Measurements from ENCODE around the gene SPOUT1. TPM values are rescaled to one million over a fixed set of nuclear protein-coding genes. Genes with fewer than 3 reads are reported as not detected.

The SPOUT1 gene
- total RNA-seq, 2 experiments from 2014 or later: 22.2 to 27.6 TPM

DNA sequence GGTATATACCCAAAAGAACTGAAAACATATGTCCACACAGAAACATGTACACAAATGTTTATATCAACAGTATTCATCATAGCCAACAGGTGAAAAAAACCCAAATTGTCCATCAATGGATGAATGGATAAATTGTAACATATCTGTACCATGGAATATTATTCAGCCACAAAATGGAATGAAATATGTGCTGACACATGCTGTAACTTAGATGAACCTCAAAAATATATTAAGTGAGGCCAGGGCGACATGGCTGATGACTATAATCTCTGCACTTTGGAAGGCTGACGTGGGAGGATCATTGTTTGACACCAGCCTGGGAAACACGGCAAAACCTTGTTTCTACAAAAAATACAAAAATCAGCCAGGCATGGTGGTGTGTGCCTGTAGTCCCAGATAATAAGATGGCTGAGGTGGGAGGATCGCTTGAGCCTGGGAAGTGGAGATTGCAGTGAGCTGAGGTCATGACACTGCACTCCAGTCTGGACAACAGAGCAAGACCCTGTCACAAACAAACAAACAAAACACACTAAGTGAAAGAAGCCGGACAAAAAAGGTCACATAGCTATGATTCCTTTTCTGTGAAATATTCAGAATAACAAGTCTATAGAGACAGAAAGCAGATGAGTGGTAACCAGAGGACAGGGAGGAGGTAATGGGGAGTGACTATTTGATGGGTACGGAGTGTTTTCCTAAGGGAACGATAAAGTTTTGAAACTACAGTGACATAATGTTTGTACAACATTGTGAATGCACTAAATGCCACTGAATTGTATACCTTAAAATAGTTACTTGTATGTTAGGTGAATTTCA is 40.7 kb upstream of the SPOUT1 start:
- no peaks in the 10 kb centered on the region for H3K27me3 ChIP-seq (ENCODE audit: control insufficient read depth in 1 of 2, insufficient read depth in 2 of 2, low read length in 2 of 2)
- H3K36me3 ChIP-seq (ENCODE audit: insufficient read depth, low read length): peaks cover 3% of the 10 kb centered on the region
- Mint-ChIP-seq H3K4me3 (no peak overlapping the region), H3K9me3 (no peaks in the 10 kb centered on the region), H3K4me1 (ENCODE audit: low read depth) (peaks cover 4% of the 10 kb centered on the region), H3K27me3 (no peaks in the 10 kb centered on the region), H3K27ac (no peak overlapping the region), H3K36me3 (ENCODE audit: low read depth) (peaks cover 16% of the 10 kb centered on the region)
- no peaks in the 10 kb centered on the region for H3K9me3 ChIP-seq (ENCODE audit: control insufficient read depth in 1 of 2, insufficient read depth in 1 of 2, low read length in 2 of 2)
- ATAC-seq (ENCODE audit: poor library complexity) (no peak), DNase-seq (no peak)
- H3K4me1 ChIP-seq (ENCODE audit: insufficient read depth, low read length): no peaks in the 10 kb centered on the region
- POLR2A ChIA-PET: no interaction called here
- H3K27ac ChIP-seq (ENCODE audit: low read depth in 1 of 2, low read length in 2 of 2): no peak overlapping the region
- TF ChIP-seq, protein P1, sequence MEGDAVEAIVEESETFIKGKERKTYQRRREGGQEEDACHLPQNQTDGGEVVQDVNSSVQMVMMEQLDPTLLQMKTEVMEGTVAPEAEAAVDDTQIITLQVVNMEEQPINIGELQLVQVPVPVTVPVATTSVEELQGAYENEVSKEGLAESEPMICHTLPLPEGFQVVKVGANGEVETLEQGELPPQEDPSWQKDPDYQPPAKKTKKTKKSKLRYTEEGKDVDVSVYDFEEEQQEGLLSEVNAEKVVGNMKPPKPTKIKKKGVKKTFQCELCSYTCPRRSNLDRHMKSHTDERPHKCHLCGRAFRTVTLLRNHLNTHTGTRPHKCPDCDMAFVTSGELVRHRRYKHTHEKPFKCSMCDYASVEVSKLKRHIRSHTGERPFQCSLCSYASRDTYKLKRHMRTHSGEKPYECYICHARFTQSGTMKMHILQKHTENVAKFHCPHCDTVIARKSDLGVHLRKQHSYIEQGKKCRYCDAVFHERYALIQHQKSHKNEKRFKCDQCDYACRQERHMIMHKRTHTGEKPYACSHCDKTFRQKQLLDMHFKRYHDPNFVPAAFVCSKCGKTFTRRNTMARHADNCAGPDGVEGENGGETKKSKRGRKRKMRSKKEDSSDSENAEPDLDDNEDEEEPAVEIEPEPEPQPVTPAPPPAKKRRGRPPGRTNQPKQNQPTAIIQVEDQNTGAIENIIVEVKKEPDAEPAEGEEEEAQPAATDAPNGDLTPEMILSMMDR (IDR thresholded peaks at IDR 0.05): no peak
- intact Hi-C loops (cut with DNase I, micrococcal nuclease): no loop called here
- CTCF ChIA-PET: no interaction called here
- H3K4me3 ChIP-seq (ENCODE audit: low read length): no peak overlapping the region

DNA sequence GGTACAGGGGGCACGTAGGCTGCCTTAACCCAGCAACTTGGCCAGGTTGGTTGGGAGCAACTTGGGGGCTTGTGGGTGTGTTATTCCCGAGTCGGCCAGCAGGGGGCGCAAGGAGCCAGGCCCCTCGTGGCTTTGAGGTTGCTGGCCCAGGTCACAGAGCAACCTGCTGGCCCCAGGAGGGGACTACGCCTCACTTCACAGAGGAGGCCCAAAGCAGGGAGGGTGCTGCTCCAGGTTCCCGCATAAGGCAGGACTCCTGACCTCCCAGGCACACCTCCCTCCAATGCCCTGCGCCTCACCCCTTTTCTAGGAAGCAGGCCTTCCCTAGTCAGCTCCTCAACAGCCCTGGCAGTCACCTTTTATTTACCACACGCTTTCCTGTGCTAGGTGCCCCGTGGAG is 34.1 kb upstream of the SPOUT1 start:
- Histone ChIP-seq H3K4me3 (ENCODE audit: low read length) (no peak overlapping the region), H3K36me3 (ENCODE audit: insufficient read depth, low read length) (no peaks in the 10 kb centered on the region), H3K27ac (ENCODE audit: low read depth in 1 of 2, low read length in 2 of 2) (no peak overlapping the region), H3K27me3 (ENCODE audit: control insufficient read depth in 1 of 2, insufficient read depth in 2 of 2, low read length in 2 of 2) (no peaks in the 10 kb centered on the region), H3K4me1 (ENCODE audit: insufficient read depth, low read length) (peaks cover 5% of the 10 kb centered on the region), H3K9me3 (ENCODE audit: control insufficient read depth in 1 of 2, insufficient read depth in 1 of 2, low read length in 2 of 2) (no peaks in the 10 kb centered on the region)
- peak overlapping the region; percentile 36 for H3K27ac Mint-ChIP-seq
- intact Hi-C loops (cut with DNase I, micrococcal nuclease): loop anchor here (1.0 to 2.0 kb wide), 4 partner anchors 19 to 215 kb away; partner anchors contain the start of gene LRRC8A (in 1 of the 2)
- DNase-seq (peak; percentile 73 to 92 (median 82)), ATAC-seq (ENCODE audit: poor library complexity) (peak; percentile 98)
- no peaks in the 10 kb centered on the region for H3K9me3 Mint-ChIP-seq
- H3K4me1 Mint-ChIP-seq (ENCODE audit: low read depth): peaks cover 4% of the 10 kb centered on the region
- no peak overlapping the region for H3K4me3 Mint-ChIP-seq
- ChIA-PET CTCF (interaction anchor here (1.0 to 5.3 kb wide), 4 partner anchors 9 to 65 kb away, joined by 3 to 29 read pairs (median 4); partner anchors contain the start of gene ENDOG), POLR2A (interaction anchor here (1.4 kb wide), 1 partner anchor 64 kb away, joined by 5 read pairs; no protein-coding TSS in a partner anchor)
- no peaks in the 10 kb centered on the region for H3K27me3 Mint-ChIP-seq
- TF ChIP-seq, protein P1 (IDR thresholded peaks at IDR 0.05): peak; percentile 92
- H3K36me3 Mint-ChIP-seq (ENCODE audit: low read depth): no peaks in the 10 kb centered on the region

DNA sequence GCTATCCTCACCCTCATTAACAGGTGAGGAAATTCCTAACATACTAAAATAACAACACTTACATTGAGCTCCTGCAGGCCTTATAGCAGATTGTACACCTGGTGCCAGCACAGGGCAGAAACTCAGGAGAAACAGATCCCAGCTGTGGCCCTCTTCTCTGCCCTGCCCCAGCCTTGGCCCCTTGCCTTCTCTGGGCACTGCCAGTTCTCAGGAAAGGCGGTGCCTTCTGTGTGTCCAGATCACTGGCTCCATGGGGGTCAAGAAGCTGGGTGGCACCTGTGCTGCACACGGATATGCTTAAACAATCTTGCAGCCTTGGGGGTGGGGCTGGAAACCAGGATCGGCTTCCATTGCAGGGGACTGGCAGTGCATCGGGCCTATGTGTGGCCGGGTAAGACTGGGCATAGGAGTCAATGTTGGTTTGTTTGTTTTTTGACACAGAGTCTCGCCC is 32.8 kb upstream of the SPOUT1 start:
- no peaks in the 10 kb centered on the region for H3K27me3 ChIP-seq (ENCODE audit: control insufficient read depth in 1 of 2, insufficient read depth in 2 of 2, low read length in 2 of 2)
- TF ChIP-seq, protein P1 (IDR thresholded peaks at IDR 0.05): no peak
- no peak overlapping the region for H3K4me3 ChIP-seq (ENCODE audit: low read length)
- ATAC-seq (ENCODE audit: poor library complexity) (no peak), DNase-seq (no peak)
- Mint-ChIP-seq H3K4me3 (no peak overlapping the region), H3K9me3 (no peaks in the 10 kb centered on the region), H3K27ac (no peak overlapping the region), H3K4me1 (ENCODE audit: low read depth) (peaks cover 4% of the 10 kb centered on the region), H3K36me3 (ENCODE audit: low read depth) (no peaks in the 10 kb centered on the region), H3K27me3 (no peaks in the 10 kb centered on the region)
- ChIA-PET CTCF (interaction anchor here (1.3 to 5.3 kb wide), 2 partner anchors 19 to 66 kb away, joined by 5 to 29 read pairs; partner anchors contain the start of gene KYAT1), POLR2A (no interaction called here)
- intact Hi-C loops (cut with DNase I, micrococcal nuclease): loop anchor here in 1 of 2 experiments (2.0 kb wide), 2 partner anchors 20 to 40 kb away; partner anchors contain the start of gene LRRC8A
- H3K9me3 ChIP-seq (ENCODE audit: control insufficient read depth in 1 of 2, insufficient read depth in 1 of 2, low read length in 2 of 2): no peaks in the 10 kb centered on the region
- H3K36me3 ChIP-seq (ENCODE audit: insufficient read depth, low read length): no peaks in the 10 kb centered on the region
- H3K27ac ChIP-seq (ENCODE audit: low read depth in 1 of 2, low read length in 2 of 2): no peak overlapping the region
- peaks cover 5% of the 10 kb centered on the region for H3K4me1 ChIP-seq (ENCODE audit: insufficient read depth, low read length)
